GM18507 (cell line): ENCODE measurements around the gene MYO3B.
"Not testable (repeated sequence)": the region's sequence is repeated elsewhere in the genome, so short reads cannot be mapped to it uniquely, and the experiment has no call there.

ENCODE experiments used
- DNase-seq: peaks from one replicate; pipeline ENCODE4 v3.0.0; 2011; ENCODE audit warnings: low read depth; ENCODE audit not compliant: insufficient read length; ENCODE audit errors: extremely low spot score
- FAIRE-seq: peaks from 2 replicates; lab custom pipeline; 2011; peaks lifted over from hg19 to GRCh38; lab: Jason Lieb, UNC

Gene MYO3B

GRCh38 chr2:170607171-170607570 is 429.2 kb downstream of the MYO3B start:
- FAIRE-seq (no peak), DNase-seq (no peak)

GRCh38 chr2:170610615-170611014 is 432.7 kb downstream of the MYO3B start:
- DNase-seq (no peak), FAIRE-seq (no peak)

DNA sequence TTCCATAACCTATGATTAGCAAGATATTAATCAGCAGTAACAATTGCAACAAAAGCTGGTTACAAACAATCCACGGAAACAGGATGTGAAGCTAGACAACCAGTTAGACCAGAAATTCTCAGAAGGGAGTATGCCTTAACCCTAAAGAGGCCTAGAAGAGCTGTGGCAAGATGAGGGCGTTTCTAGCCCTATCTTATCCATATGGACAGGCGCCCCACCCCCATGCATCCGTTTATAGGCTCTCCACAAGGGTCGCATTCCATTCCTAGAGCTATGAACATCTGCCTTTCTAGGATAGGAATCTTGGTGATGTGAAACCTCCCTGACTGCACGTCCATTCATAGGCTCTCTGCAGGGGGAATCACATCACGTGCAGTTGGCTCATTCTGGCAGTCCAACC is 441.0 kb downstream of the MYO3B start:
- not testable (repeated sequence) for FAIRE-seq, DNase-seq

DNA sequence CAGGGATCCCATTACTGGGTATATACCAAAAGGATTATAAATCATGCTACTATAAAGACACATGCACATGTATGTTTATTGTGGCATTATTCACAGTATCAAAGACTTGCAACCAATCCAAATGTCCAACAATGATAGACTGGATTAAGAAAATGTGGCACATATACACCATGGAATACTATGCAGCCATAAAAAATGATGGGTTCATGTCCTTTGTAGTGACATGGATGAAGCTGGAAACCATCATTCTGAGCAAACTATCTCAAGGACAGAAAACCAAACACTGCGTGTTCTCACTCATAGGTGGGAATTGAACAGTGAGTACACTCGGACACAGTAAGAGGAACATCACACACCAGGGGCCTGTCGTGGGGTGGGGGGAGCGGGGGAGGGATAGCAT is 457.1 kb downstream of the MYO3B start:
- DNase-seq, FAIRE-seq: not testable (repeated sequence)

DNA sequence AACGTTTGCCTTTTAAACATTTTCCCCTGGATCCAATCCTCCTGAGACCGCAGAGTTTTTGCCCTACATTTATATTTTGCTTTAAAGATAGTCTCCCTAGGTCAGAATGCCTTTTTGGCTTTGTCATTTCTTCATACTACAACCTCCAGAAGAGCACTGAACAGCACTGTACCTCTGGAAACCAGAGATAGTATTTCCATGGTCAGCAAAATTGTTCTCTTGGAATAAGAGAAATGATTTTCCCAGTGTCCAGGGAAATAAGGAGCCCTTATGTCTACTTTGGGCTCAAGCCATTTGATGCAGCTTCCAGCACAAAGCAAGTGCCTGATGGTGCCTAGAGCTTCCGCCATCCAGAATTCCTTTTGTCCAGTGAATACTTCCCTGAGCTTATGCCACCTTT is 461.7 kb downstream of the MYO3B start:
- no peak for DNase-seq
- FAIRE-seq, result no peak

DNA sequence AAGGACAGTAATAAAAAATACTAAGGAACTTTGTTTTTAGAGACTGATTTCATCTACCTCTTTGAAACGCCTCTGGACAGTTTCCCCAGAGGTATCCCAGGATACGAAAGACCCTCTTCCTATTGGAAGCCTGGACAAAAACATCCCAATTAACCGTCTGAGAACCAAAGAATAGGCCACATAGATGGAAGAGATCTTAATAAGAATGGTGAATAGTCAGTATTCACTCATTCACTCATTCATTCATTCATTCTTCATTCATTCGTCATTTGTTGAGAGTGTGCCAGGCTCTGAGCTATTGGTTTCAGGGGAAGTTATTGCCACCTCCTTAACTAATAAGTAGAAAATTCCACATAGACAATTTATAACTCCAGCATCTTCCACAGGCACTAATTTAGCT is 464.0 kb downstream of the MYO3B start:
- no peak for FAIRE-seq

GRCh38 chr2:170643346-170643745 is 465.4 kb downstream of the MYO3B start:
- FAIRE-seq (no peak), DNase-seq (no peak)

More for the DNA sequence above, 464.0 kb downstream of the MYO3B start:
- DNase-seq, result no peak

GRCh38 chr2:170647741-170648436 is 469.9 kb downstream of the MYO3B start:
- FAIRE-seq (no peak), DNase-seq (no peak)

GRCh38 chr2:170651624-170652325 is 473.8 kb downstream of the MYO3B start:
- FAIRE-seq (no peak), DNase-seq (no peak)

DNA sequence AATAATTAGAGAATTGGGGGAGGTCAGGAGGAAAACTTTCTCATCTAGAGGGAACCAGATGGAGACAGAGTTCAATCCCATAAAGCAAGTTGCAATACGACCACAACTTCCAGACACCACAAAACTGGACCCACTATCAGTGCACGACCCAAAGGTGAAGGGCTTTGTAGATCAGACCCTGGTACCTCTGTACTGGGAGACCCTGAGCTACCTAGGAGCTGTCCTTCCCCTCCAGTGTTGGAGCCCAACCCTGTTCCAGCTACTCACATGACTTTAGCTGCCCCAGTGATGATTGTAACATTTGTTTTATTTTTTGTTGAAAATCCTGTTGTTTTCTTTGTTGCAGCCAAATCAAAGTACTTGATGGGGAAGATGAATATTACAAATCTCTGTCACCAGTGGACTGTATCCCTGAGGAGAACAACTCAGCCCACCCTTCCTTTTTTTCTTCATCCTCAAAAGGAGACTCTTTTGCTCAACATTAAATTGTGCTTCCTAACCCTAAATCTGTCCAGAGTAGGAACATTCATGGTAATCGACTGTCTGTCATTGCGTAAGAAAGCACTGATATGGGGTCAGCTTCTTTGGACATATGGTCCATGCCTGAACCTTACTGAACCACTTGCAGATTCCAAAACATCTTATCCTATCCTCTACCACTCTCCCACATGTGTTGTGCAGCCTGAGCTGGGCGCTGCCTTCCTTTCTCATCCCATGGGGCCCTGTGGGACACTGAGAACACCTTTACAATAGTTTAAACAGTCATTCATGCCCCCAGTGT is 474.9 kb downstream of the MYO3B start:
- no peak for FAIRE-seq
- no peak for DNase-seq

GRCh38 chr2:170656669-170657068 is 478.7 kb downstream of the MYO3B start:
- no peak for DNase-seq
- no peak for FAIRE-seq

- DNase-seq (no peak), FAIRE-seq (no peak)
Measured at GRCh38 chr2:170660409-170660808, 482.5 kb downstream of the MYO3B start.

- no peak for FAIRE-seq
Measured at GRCh38 chr2:170665743-170666142, 487.8 kb downstream of the MYO3B start.

GRCh38 chr2:170669909-170670308 is 492.0 kb downstream of the MYO3B start:
- DNase-seq, result no peak
- no peak for FAIRE-seq

More at GRCh38 chr2:170665743-170666142, 487.8 kb downstream of the MYO3B start:
- DNase-seq, result no peak

- FAIRE-seq, result no peak
- no peak for DNase-seq
Measured at GRCh38 chr2:170670651-170671050, 492.7 kb downstream of the MYO3B start.

- no peak for DNase-seq
- FAIRE-seq, result no peak
Measured at GRCh38 chr2:170671079-170671478, 493.1 kb downstream of the MYO3B start.

DNA sequence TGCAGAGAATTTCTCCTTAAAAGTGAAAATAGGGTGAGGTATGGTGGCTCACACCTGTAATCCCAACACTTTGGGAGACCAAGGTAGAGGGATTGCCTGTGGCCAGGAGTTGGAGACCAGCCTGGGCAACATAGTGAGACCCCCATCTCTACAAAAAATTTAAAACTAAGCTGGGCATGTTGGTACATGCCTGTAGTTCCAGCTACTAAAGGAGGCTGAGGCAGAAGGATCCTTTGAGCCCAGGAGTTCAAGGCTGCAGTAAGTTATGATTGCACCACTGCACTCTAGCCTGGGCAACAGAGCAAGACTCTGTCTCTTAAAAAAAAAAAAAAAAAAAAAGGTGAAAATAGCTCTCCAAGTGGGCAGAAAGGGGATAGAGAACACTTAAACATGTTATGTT is 496.3 kb downstream of the MYO3B start:
- not testable (repeated sequence) for FAIRE-seq

GRCh38 chr2:170675701-170676100 is 497.8 kb downstream of the MYO3B start:
- FAIRE-seq, result no peak
- DNase-seq, result no peak

More for the DNA sequence above, 496.3 kb downstream of the MYO3B start:
- not testable (repeated sequence) for DNase-seq

DNA sequence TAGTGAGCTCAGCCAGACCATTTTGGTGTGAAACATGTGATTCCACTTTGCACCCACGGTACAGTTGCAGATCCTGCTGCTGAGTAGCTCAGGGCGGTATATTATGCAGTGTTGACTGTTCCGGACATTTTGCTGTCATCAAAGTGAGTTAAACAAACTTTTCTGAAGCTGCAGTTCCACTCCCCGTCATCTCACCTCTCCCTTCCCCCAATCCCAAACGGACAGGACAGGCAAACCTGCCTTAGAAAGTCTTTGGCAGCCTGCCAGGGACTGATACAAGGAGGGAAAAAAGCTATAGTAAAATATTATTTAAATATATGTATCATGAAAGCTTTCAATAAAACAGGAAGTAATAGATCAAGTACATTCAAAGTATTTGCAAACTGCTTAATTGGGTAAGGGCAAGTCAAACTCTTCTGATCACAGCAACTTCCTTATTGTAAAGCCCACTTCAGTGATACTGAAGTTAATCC is 501.7 kb downstream of the MYO3B start:
- no peak for DNase-seq
- peak; percentile 68 for FAIRE-seq
